NCI-H2196 treated with DMSO at 0.1 percent for 48 hours (cell line): ENCODE results near the gene MMP7.

Experiments used
- DNase-seq: peaks from one replicate; lab custom pipeline; 2025; ENCODE audit not compliant: unreplicated experiment; lab: John Stamatoyannopoulos, UW

Gene MMP7

DNA sequence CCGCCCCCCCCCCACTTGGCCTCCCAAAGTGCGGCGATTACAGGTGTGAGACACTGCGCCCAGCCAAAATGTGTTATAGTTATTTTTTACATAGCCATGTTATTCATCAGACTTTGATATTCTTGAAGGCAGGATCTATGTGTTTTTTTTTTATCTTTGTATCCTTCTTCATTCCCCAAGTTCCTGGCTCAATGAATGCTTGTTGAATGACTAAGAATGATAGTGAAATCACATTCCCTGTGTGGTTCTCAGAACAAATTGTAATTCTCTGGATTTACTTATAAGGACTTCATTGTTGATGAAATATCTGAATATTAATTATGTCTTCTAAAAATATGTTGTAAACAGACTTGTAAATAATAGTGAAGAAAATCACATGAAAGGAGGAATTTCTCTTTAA is 33.5 kb downstream of the MMP7 start:
- DNase-seq: no peak

DNA sequence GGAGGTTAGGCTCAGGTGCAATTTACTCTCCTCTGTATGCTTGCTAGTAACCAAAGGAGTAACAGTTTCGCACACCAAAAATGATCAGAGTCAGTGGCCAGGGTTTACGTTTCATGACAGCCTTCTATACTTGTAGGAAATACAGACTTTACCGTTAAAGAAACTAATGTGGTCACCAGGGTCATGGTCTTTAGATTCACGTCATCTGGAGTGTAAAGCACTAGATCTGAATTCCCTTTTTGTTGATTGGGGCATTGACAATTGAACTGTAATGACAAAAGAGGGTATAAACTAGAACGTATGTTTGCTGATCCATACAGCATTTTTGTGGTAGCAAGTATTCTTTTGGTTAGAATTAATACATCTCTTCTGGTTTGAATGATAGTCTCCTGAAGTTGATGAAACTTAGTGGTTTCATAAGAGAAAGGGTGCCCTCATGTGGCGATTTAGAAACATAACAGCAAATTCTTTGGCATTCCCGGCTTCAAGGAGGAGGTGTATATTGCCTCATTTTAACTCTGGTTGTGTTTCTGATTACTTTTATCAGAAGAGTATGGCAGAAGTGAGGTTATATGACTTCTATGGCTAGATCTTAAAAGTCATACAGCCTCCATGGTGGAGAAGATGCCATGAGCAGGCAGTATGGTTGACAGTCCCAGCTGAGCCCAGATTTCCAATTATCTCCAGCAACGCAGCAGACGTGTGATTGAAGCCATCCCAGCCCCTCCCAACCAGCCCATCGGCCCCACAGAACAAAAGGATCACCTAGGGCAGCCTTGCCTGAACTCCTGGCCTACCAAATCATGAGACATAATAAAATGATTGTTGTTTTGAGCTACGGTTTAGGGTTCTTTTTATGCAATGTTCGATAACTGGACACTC is 35.1 kb downstream of the MMP7 start:
- peak; percentile 83 for DNase-seq

DNA sequence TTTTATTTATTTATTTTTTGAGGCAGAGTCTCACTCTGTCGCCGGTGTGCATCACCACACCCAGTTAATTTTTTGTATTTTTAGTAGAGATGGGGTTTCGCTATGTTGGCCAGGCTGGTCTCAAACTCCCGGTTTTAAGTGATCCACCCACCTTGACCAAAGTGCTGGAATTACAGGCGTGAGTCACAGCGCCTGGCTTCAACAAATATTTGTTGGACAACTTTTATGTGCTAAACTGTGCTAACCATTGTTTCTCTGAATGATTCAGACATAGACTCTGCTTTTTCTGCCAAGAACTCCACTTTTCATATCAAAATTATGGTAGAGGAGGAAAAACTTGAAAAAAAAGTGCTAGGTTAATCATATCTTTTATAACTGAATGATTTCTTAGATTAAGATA is 36.3 kb downstream of the MMP7 start:
- no peak for DNase-seq

DNA sequence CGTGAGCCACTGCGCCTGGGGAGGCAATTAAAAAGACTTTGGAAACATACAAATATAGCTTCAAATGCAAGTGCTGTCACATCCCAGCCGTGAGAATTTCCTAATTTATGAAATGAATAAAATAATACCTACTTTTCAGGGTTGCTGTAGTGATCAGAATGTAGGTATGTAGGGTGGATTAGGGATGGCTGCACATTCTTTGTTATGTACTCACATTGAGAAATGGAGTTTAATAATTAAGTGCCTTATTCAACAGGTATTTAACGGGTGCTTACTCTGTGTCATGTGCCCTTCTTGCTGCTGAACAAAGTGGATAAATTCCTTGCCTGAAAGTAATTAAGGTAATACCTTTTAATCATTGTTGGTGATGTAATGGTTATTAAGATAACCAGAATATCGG is 37.0 kb downstream of the MMP7 start:
- DNase-seq: no peak

DNA sequence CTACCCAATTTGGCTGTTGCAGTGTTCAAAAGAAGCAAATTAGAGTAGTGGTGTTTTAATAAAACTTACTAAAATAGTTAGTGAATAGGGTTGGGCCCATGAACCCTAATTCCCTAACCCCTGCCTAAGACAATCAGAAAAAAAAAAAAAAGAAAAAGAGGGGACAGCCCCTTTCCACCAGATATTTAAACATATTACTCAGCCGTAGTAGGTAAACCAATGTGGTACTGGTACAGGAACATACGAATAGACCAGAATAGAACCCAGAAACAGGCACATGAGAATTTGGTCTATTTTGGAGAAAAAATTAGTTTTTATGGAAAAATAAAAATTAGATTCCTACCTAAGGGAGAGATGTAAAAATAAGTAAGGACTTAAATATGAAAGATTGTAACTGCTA is 38.6 kb downstream of the MMP7 start:
- no peak for DNase-seq

DNA sequence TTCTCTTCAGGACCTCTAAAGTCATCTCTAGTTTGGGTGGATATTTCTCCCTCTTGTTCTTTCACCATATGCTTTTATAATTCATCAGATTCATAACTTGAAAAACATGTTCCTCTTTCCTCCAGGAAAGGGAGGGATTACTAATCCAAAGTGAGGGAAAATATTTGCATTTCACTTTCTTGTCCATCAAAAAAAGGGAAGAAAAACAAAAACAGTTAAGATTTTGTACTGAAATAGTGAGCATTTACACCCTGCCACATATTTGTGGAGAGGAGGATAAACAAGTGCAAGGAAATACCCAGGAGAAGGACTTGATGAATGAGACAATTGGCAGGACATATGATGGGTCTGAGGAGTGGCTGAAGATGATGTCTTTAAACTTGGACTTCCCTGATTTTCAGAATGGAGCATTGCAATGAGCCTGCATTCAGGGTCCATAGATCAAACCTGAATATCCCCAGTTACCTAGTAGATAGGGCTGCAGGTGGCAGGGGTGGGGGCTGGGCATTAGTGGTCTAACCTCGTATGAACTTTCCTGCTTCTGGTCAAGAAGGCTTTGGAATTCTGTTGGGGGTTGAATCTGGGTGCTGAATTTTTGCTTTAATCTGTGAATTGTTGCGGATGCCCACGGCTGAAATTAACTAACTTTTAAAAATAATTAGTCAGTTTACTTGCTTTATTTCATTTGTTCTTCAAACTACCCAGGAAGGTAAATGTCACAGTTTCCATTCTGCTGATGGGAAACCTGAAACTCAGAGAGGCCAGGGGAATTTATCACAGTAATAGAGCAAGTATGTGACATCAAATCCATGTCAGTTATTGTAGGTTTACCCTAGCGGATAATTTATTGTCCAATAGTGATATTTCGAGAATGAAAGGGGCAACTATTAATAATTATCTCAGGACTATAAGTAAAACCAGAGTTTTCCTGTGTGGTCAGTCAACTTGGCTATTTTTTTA is 41.1 kb downstream of the MMP7 start:
- DNase-seq: no peak

DNA sequence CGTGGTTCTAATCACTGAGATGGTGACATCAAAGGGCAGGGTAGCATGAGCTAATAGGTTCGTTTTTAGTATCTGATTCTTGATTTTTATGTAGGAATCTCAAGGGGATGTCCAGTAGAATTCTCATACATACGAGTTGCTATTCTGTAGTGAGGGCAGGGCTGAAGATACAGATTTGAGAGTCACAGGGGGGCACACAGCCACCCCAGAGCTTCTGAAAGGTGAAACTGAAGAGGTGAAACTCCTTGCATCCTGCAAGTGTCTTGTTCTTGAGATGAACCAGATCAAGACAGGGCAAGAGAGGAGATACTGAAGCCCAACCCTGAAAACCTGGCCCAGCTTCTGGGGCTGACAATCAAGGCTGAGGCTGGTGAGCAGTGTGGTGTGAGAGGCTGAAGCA is 42.3 kb downstream of the MMP7 start:
- DNase-seq: no peak

DNA sequence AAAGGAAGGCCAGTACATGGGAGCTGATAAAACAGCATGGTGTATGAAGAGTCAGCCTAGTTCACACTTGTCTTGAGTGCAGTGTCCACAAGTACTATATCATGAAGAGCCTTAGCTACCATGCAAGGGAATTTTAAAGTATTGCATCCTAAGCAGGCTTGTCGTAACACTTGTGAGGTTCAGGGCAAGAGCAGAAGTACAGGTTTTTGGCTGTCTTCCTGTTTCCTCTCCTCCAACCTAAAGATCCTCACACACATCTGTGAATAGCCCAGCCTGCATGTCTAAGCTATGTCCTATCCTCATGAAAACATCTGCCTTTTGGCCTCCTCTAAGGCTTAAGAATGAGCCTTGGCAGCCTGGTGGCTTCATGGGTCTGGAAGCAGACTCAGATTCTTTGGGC is 43.3 kb downstream of the MMP7 start:
- no peak for DNase-seq

DNA sequence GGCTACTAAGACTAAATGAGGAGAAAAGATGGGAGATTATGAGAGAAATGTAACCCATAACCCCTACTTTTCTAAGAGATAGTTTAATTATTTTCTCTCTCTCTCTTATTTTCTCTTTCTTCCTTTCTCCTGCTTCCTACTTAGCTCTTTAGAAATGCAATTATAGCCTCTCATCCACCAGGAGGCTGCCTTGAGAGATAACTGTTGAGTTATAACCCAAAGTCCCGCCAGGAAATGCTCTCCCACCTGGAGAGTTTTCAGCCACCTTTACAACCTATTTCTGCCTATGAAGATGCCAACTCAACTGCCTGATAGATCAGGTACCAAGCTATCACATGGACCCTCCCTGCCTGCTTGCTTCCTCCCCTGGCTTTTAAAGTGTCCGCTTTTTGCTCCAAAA is 44.0 kb downstream of the MMP7 start:
- DNase-seq: no peak

DNA sequence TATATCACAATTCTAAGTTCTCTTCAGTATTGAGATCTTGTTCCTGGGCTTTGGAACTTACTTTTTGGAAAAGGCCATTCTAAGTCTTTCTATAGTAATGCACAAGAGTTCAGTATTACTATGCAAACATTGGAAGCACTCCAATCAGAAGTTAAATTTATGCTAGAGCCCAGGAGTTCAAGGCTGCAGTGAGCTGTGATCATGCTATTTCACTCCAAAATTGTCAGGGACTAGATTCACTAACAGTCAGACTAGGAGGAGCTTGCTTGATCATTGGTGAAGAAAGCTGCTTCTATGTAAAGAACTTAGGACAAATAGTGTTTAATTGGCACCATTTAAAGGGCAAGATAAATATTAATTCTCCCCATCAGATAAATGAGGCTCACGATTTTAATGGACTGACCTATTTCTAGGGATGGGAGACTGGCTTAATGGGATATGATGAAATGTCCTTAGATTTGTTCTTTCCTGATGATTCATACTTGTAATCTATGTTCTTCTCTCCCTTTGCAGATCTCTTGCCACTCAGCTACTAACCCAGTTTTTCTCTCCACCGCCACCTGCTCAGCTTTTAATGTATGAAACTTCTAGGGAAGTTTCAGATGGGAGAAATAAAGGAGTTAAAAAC is 45.3 kb downstream of the MMP7 start:
- no peak for DNase-seq

DNA sequence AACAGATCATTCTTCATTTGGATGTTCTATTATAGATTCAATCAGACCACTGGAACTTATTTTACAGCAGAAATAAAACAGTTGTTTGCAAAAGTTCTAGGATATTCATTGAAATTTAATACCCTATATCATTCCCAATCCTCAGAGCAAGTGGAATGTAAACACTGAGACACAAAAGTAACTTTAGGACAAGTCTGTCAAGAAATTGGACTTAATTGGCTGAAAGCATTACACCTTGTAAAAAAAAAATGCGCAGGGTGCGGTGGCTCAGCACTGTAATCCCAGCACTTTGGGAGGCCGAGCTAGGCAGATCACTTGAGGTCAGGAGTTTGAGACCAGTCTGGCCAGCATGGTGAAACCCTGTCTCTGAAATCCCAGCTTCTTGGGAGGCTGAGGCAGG is 48.1 kb downstream of the MMP7 start:
- no peak for DNase-seq

DNA sequence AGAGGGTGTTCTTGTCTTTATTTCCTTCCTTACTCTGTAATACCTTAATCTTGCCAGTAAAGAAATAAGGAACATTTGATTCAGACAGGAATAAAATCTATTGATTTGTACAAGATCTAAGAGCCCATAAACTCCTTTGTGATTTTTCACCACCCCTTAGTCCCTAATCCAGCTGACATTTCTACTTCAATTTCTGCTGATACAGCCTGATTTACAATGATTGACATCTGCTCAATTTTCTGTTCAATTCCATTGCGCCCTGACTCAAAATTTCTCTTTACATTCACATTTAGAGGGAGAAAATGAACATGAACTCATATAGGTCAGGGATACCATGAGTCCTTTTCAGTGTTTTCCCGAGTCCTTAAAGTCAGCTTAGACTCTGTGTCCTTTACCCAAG is 50.8 kb downstream of the MMP7 start:
- no peak for DNase-seq

DNA sequence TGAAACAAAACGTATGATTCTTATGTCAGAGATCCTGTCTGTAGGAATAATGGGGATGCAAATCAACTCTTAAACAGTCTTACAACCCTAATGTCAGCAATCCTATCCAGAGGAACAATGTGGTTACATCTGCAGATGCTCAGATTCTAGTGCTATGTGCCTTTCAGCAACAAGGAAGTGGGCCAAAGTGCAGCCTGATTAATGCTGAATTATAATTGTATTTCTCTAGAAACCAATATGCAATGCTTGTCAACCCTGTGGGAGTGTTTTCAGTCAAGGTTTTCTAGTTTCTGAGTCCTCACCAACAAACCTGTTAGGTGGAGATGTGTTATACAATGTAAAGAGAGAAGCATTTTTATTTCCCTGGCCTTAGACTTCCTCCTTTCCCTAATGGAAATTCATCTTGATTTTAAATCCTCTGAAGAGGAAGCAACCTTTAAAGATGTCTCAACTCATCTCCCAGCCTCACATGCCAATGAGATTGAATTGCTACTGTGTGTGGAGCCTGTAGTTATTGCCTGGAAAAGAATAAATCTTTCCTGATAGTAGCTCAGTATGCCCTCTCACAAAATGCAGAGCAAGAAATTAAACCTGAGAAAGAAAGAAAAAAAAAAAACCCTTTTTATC is 51.8 kb downstream of the MMP7 start:
- DNase-seq: no peak

DNA sequence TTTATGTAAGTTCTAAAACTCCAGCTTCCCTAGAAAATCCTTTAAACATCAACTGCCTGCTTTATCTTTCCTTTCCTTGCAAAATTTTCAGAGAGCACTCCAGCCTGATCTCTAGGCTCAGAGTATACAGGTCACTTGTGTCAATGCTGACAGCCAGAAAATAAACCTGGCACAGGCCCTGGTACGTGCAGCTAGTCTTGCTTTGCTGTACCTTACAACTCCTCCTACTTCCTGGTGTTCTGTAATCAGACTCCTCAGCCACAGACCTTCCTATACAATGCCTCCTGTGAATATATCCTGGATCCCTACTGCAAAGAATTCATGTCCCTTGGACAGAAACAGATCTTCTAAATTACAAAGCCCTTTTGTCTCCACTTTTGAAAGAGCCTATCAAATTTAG is 53.7 kb downstream of the MMP7 start:
- peak; percentile 56 for DNase-seq

DNA sequence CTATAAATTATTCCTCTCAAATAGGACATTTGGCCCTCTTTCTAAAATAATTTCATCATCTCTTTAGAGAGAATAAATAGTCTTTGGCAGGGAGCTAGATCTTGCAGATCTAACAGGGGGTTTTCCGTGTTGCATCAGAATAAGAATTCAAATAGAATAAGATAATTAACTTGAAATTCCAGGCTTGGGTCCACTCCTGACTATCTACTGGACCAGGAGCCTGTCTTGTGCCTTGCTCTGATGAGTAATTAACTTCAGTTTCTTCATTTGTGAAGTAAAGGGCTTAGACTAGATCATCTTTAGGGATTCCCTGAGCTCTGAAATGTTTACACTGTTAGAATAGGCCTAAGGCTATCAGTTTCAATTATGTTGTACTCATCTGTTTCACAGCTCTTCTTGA is 54.5 kb downstream of the MMP7 start:
- peak; percentile 12 for DNase-seq

DNA sequence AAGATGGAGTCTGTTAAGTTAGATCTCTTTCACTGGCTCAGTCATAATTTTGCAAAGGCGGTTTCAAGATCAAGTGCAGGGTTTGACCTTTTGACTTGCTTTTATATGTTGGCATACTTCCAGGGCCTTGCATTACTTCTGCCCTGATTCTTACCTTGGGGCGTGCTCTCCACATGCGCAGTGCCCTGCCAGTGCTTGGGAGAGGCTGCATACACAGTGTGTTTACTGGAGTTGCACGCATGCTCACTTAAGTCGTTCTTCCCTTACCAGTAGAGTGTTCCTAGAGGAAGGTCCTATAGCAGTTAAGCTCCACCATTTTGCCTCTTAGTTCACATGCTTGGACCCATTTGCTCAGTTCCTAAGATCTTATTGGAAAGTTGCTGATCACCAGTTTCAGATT is 57.0 kb downstream of the MMP7 start:
- DNase-seq: no peak

DNA sequence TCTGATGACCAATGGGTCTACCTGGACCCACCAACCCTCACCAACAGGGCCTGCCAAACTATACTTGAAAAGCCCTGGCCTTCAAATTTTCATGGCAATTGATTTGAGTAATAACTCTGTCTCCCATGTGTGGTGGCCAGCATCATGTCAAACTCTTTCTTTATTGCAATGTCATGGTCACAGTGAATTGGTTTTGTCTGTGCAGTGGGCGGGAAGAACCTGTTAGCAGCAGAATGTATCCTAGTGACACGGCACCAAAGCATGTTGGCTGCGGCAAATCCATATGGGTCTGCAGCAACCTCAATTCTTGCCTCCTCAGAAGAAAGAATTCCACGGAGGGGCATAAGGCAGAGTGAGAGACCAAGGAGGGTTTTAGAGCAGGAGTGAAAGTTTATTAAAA is 58.4 kb downstream of the MMP7 start:
- no peak for DNase-seq

DNA sequence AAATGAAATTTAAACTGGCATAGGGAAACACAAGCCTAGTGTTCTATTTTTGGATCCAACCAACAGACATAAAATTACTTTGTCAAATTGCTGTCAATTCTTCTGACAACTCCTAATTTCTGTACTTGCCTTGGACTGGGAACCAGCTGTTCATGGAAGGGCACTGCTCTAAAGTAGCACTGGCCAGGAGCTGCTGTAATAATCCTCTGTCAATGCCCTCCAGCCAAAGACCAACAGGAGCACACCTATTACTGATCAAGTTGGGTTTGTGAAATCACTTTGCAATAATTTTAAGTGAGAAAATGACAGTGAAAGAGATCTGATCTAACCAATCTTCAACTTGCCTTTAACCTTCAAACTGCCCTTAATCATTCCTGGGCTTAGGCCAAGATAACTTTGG is 59.1 kb downstream of the MMP7 start:
- no peak for DNase-seq
